Stimulated activated CD8-positive, alpha-beta memory T cell treated with anti-CD3 and anti-CD28 coated beads, Interleukin-15, amount 100 ng/mL, for 4 hours (primary cell): ENCODE measurements around the gene LIMA1.
"Not testable (repeated sequence)": the region's sequence is repeated elsewhere in the genome, so short reads cannot be mapped to it uniquely, and the experiment has no call there.

Source experiments
- DNase-seq, 2 donors: peaks; one replicate each; pipeline ENCODE4 v3.0.0-alpha.2; 2020; ENCODE audit warnings: low read depth in 2 of 2

Gene LIMA1

DNA sequence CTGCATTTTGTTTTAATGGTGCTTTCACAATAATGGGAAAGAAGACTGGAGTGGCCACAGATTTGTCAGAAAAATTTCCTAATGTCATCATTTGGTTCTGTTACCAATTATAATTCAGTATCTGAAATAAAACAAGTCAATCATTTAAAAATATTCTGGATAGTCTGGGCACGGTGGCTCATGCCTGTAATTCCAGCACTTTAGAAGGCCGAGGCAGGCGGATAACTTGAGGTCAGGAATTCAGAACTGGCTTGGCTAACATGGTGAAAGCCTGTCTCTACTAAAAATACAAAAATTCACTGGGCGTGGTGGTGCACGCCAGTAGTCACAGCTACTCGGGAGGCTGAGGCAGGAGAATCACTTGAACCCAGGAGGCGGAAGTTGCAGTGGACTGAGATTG is 4.0 kb upstream of the LIMA1 start:
- DNase-seq, result no peak

DNA sequence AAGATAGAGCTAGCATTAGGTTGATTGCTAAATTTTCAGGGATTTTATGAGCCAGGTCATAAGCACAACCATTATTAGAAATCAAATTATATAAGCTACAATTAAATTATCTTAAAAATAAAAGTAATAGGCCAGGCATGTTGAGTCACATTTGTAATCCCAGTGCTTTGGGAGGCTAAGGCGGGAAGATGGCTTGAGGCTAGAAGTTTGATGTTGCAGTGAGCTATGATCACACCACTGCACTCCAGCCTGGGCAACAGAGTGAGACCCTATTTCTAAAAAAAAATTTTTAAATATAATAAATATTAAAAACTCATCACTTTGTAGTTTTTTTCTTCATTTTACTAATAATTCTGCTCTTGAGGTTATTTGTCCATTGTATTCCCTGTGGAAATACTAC is 1.9 kb upstream of the LIMA1 start:
- no peak for DNase-seq

DNA sequence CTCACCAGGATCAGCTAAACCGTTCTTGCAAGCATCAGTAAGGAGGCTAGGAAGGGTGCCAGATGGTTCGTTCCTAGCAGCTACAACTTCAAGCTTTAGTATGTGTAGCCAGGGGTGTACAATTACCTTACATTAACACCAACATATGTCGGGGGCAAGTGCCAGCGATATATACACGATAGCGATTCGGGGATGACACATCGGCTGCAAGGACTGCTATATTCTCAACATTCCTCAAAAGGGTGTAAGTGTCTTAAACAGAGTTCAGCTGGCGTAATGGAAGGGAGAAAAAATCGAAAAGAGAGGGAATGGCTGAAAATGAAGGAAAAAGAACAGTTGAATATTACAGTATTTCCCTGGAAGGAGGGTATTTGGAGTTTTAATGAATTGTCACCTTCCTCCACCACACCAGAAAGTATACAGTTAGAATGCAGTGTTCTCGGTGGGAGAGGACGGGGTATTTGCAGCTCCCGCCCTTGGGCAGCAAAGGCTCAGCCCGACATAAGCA is 545 bp downstream of the LIMA1 start:
- no peak for DNase-seq

DNA sequence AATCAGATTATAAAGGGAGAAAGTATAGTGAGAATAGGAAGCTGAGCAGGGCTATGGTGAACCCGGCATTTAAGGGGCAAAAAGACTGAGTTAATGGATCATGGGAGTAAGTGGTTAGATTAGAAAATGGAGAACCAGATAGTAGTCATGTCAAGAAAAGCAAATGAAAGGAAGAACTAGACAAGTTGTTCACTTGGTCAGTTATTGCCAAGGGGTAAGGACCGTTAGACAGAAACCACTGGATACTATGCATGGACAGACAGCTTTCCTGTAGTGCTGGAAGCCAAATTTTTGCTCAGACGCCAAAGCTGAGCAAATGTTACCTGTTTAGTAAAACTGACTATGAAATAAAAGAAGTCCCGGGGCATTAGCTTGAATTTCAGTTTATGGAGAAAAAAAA is 3.8 kb downstream of the LIMA1 start:
- no peak for DNase-seq

- no peak for DNase-seq
These were observed 6.2 kb downstream of the LIMA1 start for GRCh38 chr12:50276912-50277671.

DNA sequence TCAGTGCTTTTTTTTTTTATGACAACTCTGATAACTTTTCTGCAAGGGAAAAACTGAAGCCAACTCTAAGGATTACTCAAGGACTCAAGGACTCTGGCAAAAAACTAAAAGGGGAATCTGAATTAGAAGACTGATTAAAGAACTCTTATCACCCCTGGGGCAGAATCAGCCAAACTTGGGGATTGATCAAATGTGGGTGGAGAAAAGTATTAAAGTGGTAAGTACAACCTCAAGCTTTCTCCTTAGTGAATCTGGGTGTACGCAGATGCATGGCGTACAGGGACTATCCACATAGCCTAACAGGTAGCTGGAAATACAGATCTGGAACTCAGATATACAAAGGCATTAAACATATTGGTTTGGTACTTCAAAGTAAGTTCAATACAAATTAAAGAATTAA is 7.3 kb downstream of the LIMA1 start:
- no peak for DNase-seq

GRCh38 chr12:50275556-50275955 is 7.8 kb downstream of the LIMA1 start:
- DNase-seq, result no peak

DNA sequence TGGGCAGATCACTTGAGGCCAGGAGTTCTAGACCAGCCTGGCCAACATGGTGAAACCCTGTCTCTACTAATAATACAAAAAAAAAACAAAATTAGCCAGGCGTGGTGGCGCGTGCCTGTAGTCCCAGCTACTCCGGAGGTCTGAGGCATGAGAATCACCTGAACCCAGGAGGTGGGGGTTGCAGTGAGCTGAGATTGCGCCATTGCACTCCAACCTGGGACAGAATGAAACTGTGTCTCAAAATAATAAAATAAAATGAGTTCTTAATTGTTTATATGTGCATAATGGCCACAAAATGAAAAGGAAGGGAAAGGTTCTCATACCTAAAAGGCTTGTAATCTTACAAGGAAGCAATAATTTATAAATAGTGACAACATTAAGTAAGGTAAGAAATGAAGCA is 8.2 kb downstream of the LIMA1 start:
- not testable (repeated sequence) for DNase-seq

DNA sequence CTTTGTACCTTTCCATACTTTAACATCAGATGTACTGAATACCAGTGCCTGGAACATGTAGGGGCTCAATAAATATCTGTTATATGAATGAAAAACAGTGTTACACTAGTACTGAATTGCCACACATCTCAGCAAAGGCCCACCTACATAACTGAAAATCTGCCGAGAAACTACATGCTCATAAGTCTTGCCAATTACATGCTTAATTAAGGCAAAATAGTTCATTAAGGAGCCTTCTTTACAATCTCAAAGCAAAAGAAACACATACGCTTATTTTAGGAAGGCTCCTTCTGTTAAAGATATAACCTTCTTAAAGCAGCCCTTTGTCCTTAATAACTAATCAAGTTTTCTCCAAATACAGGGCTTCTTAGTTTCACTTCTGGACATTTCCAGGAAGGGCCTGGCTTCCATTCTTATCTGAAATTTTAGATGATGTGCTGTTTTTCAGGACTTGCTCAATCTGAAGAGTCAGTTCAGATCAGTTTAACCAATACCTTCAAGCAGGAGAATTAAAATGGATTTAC is 11.5 kb downstream of the LIMA1 start:
- no peak for DNase-seq

GRCh38 chr12:50268482-50268881 is 14.8 kb downstream of the LIMA1 start:
- DNase-seq, result no peak

GRCh38 chr12:50265770-50266524 is 17.4 kb downstream of the LIMA1 start:
- DNase-seq, result no peak

GRCh38 chr12:50263832-50264231 is 19.5 kb downstream of the LIMA1 start:
- no peak for DNase-seq

DNA sequence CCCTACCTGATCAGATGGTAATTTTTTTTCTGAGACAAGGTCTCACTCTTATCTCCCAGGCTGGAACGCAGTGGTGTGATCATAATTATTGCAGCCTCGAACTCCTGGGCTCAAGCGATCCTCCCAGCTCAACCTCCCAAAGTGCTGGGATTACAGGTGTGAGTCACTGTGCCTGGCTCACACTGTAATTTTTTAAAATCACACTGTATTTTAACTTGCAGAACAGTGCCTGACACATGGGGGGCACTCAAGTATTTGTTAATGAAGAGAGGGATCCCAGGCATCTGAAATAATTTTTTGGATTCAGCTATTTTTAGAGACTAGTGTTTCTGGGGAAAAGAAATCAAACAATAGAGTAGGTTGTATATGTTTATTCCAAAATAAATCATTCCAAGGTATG is 21.7 kb downstream of the LIMA1 start:
- DNase-seq, result no peak

DNA sequence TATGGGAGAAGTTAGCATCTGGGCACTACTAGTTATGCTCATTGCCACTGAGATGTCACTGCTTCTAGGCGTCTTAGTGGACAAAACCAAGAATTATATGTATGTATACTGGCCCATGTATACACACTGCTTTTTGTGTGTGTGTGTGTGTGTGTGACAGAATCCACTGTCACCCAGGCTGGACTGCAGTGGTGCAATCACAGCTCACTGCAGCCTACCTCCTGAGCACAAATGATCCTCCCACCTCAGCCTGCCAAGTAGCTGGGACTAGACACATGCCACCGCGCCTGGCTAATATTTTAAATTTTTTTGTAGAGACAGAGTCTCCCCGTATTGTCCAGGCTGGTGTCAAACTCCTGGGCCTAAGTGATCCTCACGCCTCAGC is 25.2 kb downstream of the LIMA1 start:
- no peak for DNase-seq

DNA sequence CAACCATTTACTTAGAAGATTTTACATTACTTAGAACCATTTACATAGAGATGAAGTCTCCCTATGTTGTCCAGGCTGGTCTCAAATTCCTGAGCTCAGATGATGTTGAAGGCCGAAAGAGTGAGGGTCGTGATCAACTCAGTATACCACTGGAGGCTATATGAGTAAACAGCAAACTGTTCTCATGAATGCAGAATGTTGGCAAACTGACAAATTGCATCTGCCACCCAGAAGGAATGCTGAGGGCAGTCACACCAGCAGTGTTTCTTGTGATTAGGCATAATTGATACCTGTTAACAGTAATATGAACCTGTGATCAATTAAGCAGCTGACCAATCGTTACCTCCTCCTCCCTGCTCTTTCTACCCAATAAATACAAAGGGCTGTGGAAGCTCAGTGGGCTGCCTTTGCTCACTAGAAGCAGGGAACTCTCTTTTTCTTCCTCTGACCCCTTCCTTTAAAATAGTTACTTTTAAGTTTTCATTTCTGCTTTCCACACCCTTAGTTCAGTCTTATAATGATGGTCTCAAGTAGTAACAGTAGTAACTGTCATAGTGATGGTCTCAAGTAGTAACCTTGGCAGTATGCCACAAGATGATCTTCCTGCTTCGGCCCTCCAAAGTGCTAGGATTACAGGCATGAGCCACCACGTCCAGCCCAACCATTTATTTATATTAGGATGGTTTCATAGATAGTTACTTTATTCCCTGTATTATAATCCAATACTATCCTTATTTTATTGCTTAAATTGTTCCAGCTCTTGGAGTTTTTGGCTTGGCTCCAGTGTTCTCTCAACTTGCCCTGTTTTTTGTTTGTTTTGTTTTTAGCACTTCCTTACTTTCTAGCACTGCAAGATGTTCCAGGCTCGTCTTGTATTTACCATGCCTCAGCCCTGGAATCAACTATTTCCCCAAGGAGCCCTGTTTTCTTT is 25.8 kb downstream of the LIMA1 start:
- no peak for DNase-seq

DNA sequence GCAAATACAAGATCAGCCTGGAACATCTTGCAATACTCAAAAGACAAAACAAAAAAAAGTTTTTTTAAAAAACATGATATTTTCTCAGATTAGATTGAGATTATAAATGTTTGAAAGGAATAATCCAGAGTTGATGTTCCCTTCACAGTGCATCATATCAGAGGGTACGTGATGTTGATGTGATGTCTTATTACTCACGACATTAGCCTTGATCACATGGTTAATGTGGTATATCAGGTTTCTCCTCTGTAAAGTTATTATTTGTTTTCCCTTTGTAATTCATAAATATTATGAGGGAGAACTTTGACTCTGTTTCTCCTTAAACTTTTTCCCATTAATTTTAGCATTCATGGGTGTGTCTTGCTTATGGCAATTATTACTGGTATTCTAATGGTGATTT is 26.6 kb downstream of the LIMA1 start:
- DNase-seq, result no peak

- DNase-seq, result no peak
These were observed 30.2 kb downstream of the LIMA1 start for GRCh38 chr12:50252977-50253602.

- DNase-seq, result no peak
These were observed 31.6 kb downstream of the LIMA1 start for GRCh38 chr12:50251619-50252252.

DNA sequence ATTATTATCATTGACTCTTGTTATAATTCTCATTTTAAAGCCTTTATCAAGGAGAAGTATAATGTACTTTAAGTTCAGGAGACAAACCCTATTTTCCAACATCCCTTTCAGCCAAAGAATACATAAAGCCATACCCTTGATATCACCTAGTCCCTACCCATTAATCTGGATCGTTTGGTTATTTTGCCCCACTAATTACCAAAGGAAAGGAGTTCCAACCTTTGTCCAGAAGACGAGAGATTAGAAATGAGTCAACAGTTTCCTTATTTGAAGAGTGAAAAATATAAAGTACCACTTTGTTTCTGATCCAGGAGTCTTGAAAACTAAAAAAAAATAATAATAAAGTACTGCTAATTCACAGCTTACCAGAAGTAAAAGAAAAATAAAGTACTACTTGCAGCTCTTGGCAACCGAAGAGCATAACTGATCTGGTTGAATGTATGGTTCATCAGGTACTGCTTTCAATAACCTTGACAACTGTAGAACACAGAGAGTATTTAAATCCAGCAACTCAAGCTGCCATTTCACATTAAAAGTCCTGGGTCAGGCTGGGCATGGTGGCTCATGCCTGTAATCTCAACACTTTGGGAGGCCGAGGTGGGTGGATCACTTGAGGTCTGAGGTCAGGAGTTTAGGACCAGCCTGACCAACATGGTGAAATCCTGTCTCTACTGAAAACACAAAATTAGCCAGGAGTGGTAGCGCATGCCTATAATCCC is 33.7 kb downstream of the LIMA1 start:
- DNase-seq, result no peak

DNA sequence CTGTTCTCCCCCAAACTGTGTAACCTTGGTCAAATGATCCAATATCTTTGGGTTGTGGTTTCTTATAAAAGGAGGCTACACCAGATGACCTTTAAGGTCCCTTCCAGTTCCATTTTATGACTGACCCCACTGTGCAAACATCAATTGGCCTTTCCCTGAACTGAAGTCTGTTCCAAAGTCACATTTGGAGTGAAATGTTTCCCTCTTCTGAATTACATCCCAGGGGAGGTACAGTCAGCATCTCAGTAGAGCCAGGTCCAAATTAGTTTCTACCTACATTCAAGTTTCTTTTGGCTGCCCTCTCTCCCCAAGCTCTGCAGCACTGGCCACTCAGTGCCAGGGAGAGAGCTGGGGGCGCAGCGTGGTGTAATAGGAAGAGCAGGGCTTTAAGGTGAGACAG is 34.4 kb downstream of the LIMA1 start:
- DNase-seq, result no peak
